NB4 (cell line): ENCODE results near the gene KSR1.

Experiments used
- POLR2A ChIP-seq: IDR thresholded peaks from 2 replicates; pipeline ENCODE4 v1.6.1; 2011; ENCODE audit warnings: mild to moderate bottlenecking; ENCODE audit not compliant: insufficient read length; ENCODE audit errors: extremely low read depth
- TF ChIP-seq, protein P1 (sequence below): IDR thresholded peaks from one replicate; pipeline ENCODE4 v1.5.1; 2012; ENCODE audit warnings: low read depth, low read length
- TF ChIP-seq, protein P2 (sequence below): IDR thresholded peaks from 2 replicates; pipeline ENCODE4 v1.6.1; 2011; ENCODE audit warnings: low read depth, low read length

DNA sequence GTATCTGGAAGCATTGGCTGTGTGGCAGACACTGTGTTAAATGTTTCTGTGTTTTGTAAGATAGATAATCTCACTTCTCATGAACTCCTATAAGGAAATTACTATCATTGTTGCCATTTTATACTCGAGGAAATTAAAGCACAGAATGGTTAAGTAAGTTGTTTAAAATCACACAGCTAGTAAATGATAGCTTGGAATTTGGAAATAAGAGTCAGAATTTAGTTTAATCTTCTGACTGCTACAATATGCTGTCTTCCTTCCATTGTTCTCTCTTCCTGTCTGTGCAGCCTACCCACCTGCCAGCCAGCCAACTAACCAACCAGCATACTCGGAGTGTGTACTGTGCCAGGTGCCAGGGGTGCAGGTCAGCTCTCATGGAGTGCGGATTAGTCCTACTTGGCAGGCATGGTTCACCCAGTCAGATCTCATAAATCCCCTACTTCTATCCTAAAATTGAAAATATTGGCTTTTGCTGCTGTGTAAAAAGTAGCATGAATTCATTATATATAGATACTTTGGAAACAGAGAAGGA, 94.8 kb downstream of the KSR1 start:
- no peak for TF ChIP-seq POLR2A
- TF ChIP-seq, protein P1, sequence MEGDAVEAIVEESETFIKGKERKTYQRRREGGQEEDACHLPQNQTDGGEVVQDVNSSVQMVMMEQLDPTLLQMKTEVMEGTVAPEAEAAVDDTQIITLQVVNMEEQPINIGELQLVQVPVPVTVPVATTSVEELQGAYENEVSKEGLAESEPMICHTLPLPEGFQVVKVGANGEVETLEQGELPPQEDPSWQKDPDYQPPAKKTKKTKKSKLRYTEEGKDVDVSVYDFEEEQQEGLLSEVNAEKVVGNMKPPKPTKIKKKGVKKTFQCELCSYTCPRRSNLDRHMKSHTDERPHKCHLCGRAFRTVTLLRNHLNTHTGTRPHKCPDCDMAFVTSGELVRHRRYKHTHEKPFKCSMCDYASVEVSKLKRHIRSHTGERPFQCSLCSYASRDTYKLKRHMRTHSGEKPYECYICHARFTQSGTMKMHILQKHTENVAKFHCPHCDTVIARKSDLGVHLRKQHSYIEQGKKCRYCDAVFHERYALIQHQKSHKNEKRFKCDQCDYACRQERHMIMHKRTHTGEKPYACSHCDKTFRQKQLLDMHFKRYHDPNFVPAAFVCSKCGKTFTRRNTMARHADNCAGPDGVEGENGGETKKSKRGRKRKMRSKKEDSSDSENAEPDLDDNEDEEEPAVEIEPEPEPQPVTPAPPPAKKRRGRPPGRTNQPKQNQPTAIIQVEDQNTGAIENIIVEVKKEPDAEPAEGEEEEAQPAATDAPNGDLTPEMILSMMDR = no peak
- TF ChIP-seq, protein P2, sequence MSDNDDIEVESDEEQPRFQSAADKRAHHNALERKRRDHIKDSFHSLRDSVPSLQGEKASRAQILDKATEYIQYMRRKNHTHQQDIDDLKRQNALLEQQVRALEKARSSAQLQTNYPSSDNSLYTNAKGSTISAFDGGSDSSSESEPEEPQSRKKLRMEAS = no peak
